ENCODE data around the gene MYO1E.
"Not testable (repeated sequence)": the region's sequence is repeated elsewhere in the genome, so short reads cannot be mapped to it uniquely, and the experiment has no call there.

MYO1E gene

GRCh38 chr15:59372352-59373211, at the start of gene MYO1E:
TSS of gene MYO1E (minus strand) at chr15:59372871. CDS start at chr15:59372500, 371 bp downstream.
- no peak for DNase-seq

GRCh38 chr15:59420986-59421618, 48.4 kb upstream of the MYO1E start:
- DNase-seq: peak; percentile 13 to 39

GRCh38 chr15:59420108-59420507, 47.4 kb upstream of the MYO1E start:
- no peak for DNase-seq

DNA sequence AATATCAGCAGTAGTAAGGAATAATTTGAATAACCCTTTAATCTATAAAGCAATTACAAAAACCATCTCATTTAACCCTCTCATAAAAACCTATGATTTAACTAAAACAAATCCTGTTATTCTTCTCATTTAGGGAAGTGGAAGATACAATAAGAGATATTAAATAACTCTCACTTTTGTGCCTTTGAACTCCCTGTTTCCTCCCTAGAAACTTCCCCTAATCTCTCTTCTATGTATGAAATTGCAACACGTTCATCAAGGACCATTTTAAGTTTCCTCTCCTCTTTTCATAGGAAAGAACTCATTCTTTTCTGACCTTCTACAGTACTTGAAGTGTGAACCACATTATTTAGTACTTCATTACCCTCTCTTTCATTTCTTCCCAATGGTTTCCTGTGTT, 46.5 kb upstream of the MYO1E start:
- DNase-seq: no peak

- no peak for DNase-seq
Measured at GRCh38 chr15:59416816-59417215, 44.1 kb upstream of the MYO1E start.

- DNase-seq: no peak
Measured at GRCh38 chr15:59413577-59413976, 40.9 kb upstream of the MYO1E start.

GRCh38 chr15:59410391-59410896, 37.8 kb upstream of the MYO1E start:
- no peak for DNase-seq

DNA sequence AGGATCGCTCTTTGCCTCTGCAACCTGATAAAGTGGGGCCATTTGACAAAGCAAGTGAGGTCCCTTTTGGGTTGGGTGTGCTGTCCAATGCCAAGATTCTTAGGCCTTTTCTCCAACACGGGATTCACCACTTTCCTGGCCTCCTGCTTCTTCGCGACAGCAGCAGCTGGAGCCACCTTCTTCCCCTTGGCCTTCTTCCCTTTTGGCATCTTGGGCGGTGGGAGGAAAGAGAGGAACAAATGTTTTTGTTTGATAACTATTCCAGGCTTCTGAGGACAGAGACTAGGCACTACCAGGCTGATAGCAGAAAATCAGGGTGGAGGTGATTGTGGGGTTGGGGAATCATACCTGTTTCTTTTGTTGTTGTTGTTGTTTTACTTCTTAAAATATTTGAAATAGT, 35.3 kb upstream of the MYO1E start:
- no peak for DNase-seq

GRCh38 chr15:59406446-59406845, 33.8 kb upstream of the MYO1E start:
- DNase-seq: no peak

DNA sequence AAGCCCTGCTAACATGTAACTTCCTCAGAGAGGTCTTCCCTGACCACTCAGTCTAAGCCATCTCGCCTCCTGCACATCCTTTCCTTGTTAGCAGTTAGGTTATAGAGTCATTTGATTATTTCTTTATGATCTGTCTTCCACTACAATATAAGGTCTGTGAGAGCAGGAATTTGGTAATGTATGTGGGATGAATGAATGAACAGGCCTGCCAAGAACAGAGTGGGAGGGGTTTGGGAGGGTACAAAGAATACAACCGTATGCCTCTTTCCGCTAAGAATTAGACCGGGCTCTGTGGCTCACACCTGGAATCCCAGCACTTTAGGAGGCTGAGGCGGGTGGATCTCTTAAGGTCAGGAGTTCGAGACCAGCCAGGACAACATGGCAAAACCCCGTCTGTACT, 32.4 kb upstream of the MYO1E start:
- no peak for DNase-seq

DNA sequence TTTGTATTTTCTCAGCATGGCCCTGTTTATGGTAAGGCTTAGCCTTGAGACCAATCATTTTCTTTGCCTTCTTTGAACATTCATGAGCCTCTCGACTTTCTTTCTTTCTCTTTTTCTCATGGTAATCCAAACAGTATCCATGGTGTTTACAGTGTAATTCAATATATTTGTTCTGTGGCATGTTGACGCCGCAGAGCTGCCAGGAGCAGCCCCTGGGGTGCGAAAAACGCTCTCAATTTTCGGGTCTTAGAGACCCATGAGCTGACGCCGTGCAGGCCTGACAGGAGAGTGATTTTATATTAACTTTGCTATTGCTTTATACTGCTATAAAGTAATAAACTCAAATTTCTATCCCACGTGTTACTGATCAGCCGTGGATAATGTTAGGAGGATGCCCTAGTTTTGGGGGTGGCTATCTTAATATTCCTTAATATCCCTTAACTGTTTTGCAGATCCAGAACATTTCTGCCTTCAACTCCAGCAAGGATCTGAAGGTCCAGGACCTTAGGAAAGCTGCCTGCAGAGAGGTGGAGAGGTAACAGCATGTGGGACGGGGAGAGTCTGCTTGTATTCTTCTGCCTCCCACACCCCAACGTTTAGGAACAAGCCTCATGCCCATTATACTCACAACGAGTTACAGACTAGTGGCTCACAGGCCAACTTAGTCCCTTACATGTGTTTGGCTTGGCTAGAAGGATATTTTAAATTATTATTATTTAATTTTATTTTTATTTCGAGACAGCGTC, 29.3 kb upstream of the MYO1E start:
- DNase-seq: no peak

DNA sequence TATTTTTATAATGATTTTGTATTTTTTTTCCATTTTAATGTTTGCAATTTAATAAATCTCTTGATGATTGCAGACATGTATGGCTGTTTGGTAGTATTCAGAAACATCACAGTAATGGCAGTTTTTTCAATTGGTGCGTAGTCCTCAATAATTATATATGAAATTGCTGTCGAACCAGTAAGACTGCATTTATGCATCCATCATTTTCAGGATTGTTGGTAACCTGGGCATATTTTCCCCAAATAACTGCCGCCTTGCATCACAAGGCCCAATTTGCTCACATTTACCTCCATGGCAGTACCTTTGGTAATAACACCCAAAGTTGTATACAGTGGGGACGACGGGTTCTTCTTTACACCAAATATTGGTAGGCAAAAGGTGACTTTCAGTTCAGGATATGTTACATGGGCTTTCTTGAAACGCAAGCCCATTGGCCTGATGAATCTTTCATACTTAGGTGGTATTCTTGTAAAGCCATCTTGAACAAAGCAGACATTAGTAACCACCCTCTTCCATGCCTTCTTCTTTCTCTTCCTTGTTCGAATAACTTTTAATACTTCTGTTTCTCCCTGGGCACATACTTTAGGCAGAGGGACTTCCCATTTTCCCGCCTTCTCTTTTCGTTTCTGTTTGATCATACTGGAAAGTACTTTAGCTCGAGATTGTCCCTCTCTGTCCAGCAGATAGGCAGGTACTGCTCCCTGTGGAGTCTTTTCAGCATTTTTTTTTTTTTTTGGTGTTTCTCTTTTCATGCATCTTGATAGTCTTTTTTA, 28.6 kb upstream of the MYO1E start:
- not testable (repeated sequence) for DNase-seq

- no peak for DNase-seq
Measured at GRCh38 chr15:59400103-59400813, 27.6 kb upstream of the MYO1E start.

DNA sequence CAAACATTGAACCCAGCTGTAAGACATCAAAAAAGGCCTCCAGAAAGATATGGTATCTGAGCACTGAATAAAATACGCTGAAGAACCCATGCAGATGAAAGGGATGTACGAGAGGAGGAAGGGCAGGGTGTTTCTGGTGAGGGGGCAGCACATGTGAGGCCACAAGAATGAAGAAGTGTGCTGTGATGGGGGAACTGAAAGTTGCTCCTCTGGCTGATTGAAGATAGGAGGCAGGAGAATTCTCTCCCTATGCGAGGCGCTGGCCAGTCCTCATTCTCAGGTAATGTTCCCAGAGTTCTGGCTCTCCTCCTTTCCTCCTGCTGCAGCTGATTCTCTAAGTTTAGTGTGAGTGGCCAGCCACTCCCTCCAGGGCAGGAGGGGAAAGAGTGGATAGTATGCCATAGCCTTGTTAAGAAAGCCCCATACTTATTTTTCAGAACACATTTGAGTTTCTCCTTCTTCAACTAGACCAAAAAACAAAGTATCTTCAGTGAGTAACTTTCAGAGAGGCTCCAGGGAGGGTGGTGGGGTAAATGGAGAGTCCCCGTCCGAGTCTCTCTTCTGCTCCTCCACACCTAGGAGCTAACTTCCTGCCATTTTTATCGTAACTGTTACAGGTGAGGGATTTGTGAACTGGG, 26.9 kb upstream of the MYO1E start:
- no peak for DNase-seq

- no peak for DNase-seq
Measured at GRCh38 chr15:59398220-59398619, 25.5 kb upstream of the MYO1E start.

GRCh38 chr15:59396679-59397078, 24.0 kb upstream of the MYO1E start:
- no peak for DNase-seq

DNA sequence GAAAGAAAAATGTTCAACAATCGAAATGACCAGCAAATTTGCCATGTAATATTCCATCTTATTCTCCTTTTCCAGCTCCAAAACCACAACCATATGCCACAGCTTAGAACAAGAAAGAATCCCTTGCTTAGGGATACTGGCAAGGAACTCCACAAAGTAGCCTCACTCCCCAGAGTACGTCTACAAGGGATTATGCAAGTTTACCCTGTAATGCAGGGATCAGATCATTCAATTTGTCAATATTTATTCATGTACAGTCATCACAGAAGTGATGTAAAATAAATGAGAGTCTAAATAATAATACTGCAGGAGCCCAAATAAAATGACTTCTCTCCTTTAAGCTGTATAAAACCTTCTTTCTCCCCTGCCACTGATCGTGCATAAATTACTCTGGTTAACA, 23.5 kb upstream of the MYO1E start:
- no peak for DNase-seq

DNA sequence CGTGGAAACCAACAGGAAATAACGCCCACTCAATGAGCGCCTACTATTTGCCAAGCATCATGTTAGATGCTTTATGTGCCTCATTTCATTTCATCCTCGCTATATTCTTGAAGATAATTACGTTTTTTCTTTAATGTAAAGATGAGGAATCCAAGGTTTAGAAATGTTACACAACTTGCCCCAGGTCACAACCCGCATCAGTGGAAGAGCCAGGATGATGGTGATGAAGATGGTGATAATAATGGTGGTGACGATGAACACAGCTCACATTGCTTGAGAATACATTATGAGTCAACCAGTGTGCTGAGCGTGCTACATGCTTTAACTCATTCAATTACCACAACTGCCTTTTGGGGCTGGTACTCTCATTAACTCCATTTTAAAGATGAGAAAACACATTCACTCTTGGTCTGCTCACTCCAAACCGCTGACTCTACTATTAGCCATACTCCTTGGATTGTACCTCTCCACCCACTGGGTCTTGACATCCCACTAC, 21.5 kb upstream of the MYO1E start:
- no peak for DNase-seq

- DNase-seq: no peak
Measured at GRCh38 chr15:59392299-59392698, 19.6 kb upstream of the MYO1E start.

GRCh38 chr15:59388670-59389069, 16.0 kb upstream of the MYO1E start:
- DNase-seq: no peak

DNA sequence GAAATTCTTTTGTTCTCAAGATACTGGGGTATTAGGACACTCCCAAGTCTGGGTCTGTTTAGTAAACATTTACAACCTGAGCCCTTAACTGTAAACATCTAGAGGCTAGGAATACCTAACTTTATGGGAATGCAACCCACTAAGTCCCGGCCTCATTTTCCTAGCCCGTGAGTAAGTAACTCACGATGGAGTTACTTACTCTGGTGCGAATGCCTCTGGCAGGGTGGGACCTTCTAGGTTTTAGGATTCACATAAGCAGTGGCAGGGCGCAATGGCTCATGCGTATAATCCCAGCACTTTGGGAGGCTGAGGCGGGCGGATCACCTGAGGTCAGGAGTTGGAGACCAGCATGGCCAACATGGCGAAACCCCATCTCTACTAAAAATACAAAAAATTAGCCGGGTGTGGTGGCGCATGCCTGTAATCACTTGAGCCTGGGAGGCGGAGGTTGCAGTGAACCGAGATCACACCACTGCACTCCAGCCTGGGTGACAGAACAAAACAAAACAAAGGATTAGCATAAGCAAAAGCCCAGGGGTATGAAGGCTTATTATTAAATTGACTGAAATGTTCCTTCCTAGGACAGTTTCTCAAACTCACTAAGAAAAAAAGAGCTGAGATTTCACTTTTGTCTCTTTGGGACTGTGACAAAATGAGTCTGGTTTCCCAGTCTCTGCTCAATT, 14.7 kb upstream of the MYO1E start:
- DNase-seq: not testable (repeated sequence)

Data from Kasumi-1 (cell line).